Brain microvascular endothelial cell (primary cell): ENCODE results near the gene PLA2G4C.

Experiments
- DNase-seq: peaks from one replicate; pipeline ENCODE4 v3.0.0-alpha.2; 2020
- H3K27ac ChIP-seq: fragments of 250-450 bp; sonication (Bioruptor Pico); 2 replicates; pipeline ENCODE4 v1.5.1; 2020; ENCODE audit warnings: mild to moderate bottlenecking, moderate library complexity
- H3K27me3 ChIP-seq: fragments of 250-450 bp; sonication (Bioruptor Pico); replicated peaks from 2 replicates; pipeline ENCODE4 v1.5.1; 2020; ENCODE audit warnings: mild to moderate bottlenecking
- H3K36me3 ChIP-seq: fragments of 250-450 bp; sonication (Bioruptor Pico); replicated peaks from 2 replicates; pipeline ENCODE4 v1.5.1; 2020; ENCODE audit warnings: mild to moderate bottlenecking
- H3K4me3 ChIP-seq: 2 replicates; pipeline ENCODE4 v1.5.1; 2011; ENCODE audit warnings: low read depth, mild to moderate bottlenecking, control low read depth, low read length, moderate library complexity
- CTCF ChIP-seq: IDR thresholded peaks from 2 replicates; pipeline ENCODE4 v1.5.1; 2011; ENCODE audit warnings: low read depth, mild to moderate bottlenecking, moderate library complexity, low read length, control low read depth, inconsistent platforms; ENCODE audit errors: missing control alignments
- in situ Hi-C: cut with HindIII; loops from 2 replicates; pipeline ENCODE4 v1.10.0; 2017; ENCODE audit warnings: low sequenced_read_pairs, low pct_ligation_motif_present

The PLA2G4C gene

GRCh38 chr19:48110350-48110966, at the start of gene PLA2G4C:
TSS of gene PLA2G4C (minus strand) at chr19:48110817. CDS start at chr19:48106529, 4,288 bp downstream.
- peak within 1 kb of the TSS; percentile 78 for H3K27ac ChIP-seq
- H3K36me3 ChIP-seq: no peaks in the 10 kb centered on the region
- peak; percentile 87 for DNase-seq
- TF ChIP-seq CTCF: no peak
- H3K4me3 ChIP-seq: peak within 1 kb of the TSS; percentile 58
- in situ Hi-C loops: no loop called here
- no peaks in the 10 kb centered on the region for H3K27me3 ChIP-seq

GRCh38 chr19:48158210-48158790, 47.7 kb upstream of the PLA2G4C start:
- Histone ChIP-seq H3K27me3 (no peaks in the 10 kb centered on the region), H3K27ac (no peak overlapping the region), H3K4me3 (no peak overlapping the region), H3K36me3 (no peaks in the 10 kb centered on the region)
- in situ Hi-C loops: no loop called here
- DNase-seq: no peak
- TF ChIP-seq CTCF: no peak

GRCh38 chr19:48154003-48154402, 43.4 kb upstream of the PLA2G4C start:
- H3K36me3 ChIP-seq: no peaks in the 10 kb centered on the region
- H3K4me3 ChIP-seq: no peak overlapping the region
- no peaks in the 10 kb centered on the region for H3K27me3 ChIP-seq
- no peak for TF ChIP-seq CTCF
- DNase-seq: no peak
- in situ Hi-C loops: no loop called here
- no peak overlapping the region for H3K27ac ChIP-seq

GRCh38 chr19:48152551-48152950, 41.9 kb upstream of the PLA2G4C start:
- peak overlapping the region; percentile 68 for H3K27ac ChIP-seq
- no peaks in the 10 kb centered on the region for H3K27me3 ChIP-seq
- TF ChIP-seq CTCF: peak; percentile 79
- DNase-seq: peak; percentile 84
- in situ Hi-C loops: no loop called here
- no peak overlapping the region for H3K4me3 ChIP-seq
- H3K36me3 ChIP-seq: no peaks in the 10 kb centered on the region

GRCh38 chr19:48149430-48149829, 38.8 kb upstream of the PLA2G4C start:
- in situ Hi-C loops: no loop called here
- DNase-seq: no peak
- Histone ChIP-seq H3K27me3 (no peaks in the 10 kb centered on the region), H3K36me3 (no peaks in the 10 kb centered on the region), H3K4me3 (no peak overlapping the region), H3K27ac (no peak overlapping the region)
- no peak for TF ChIP-seq CTCF

GRCh38 chr19:48148576-48148975, 38.0 kb upstream of the PLA2G4C start:
- DNase-seq: no peak
- H3K36me3 ChIP-seq: no peaks in the 10 kb centered on the region
- TF ChIP-seq CTCF: no peak
- H3K27ac ChIP-seq: no peak overlapping the region
- in situ Hi-C loops: no loop called here
- H3K4me3 ChIP-seq: no peak overlapping the region
- no peaks in the 10 kb centered on the region for H3K27me3 ChIP-seq
